ENCODE measurements around the gene CYTH3.
A peak's percentile ranks its signal among the peaks of the same experiment; 100 is the strongest.

CYTH3 gene

GRCh38 chr7:6261699-6262098 lies 10.7 kb downstream of the CYTH3 start:
- Histone ChIP-seq H3K23ac (ENCODE audit: low read depth, low read length, poor library complexity) (no peak overlapping the region), H2BK12ac (ENCODE audit: low read length) (no peak overlapping the region), H3K9ac (ENCODE audit: low read depth, low read length, poor library complexity) (no peak overlapping the region), H3K9me3 (replicated peaks in 1 of 2; ENCODE audit: control insufficient read depth in 2 of 2, insufficient read depth in 1 of 2, low read depth in 1 of 2, low read length in 2 of 2) (no peaks in the 10 kb centered on the region), H3K36me3 (replicated peaks in 1 of 2; ENCODE audit: control insufficient read depth in 2 of 2, insufficient read depth in 2 of 2, low read length in 2 of 2) (no peaks in the 10 kb centered on the region), H3K4me3 (ENCODE audit: low read length in 2 of 2) (no peak overlapping the region), H2BK120ac (ENCODE audit: low read depth, low read length) (no peak overlapping the region), H3K14ac (ENCODE audit: low read length) (no peak overlapping the region), H4K8ac (ENCODE audit: low read depth, low read length) (no peak overlapping the region), H3K4ac (ENCODE audit: low read length) (no peak overlapping the region), H2AFZ (ENCODE audit: low read length) (no peak overlapping the region), H3K4me2 (ENCODE audit: insufficient read depth, low read length, poor library complexity, severe bottlenecking) (no peak overlapping the region), H2AK5ac (ENCODE audit: low read depth, low read length) (no peak overlapping the region), H3K27me3 (ENCODE audit: control insufficient read depth in 3 of 3, insufficient read depth in 3 of 3, low read depth in 1 of 3, low read length in 3 of 3) (no peaks in the 10 kb centered on the region), H3K27ac (replicated peaks; ENCODE audit: low read length) (no peak overlapping the region), H2BK15ac (ENCODE audit: low read length) (no peak overlapping the region), H3K18ac (ENCODE audit: low read length) (no peak overlapping the region), H4K91ac (ENCODE audit: low read depth, low read length, poor library complexity) (no peak overlapping the region), H3K4me1 (ENCODE audit: control insufficient read depth in 2 of 2, insufficient read depth in 1 of 2, low read depth in 1 of 2, low read length in 2 of 2) (no peaks in the 10 kb centered on the region), H3K79me1 (ENCODE audit: low read depth, low read length) (no peaks in the 10 kb centered on the region), H2BK5ac (ENCODE audit: low read length) (no peak overlapping the region)
- WGBS, 2 donors (ENCODE audit: extremely low coverage in 2 of 2, insufficient read length in 2 of 2, insufficient replicate concordance in 1 of 2): no CpG with 5 or more reads among the region's 2 CpGs
- no peak for DNase-seq (ENCODE audit: low spot score)

GRCh38 chr7:6260291-6261187 lies 11.9 kb downstream of the CYTH3 start:
- no peak overlapping the region for H3K27ac ChIP-seq (replicated peaks; ENCODE audit: low read length)

GRCh38 chr7:6259257-6259656 lies 13.2 kb downstream of the CYTH3 start:
- H3K4me2 ChIP-seq (ENCODE audit: insufficient read depth, low read length, poor library complexity, severe bottlenecking): no peak overlapping the region
- no peaks in the 10 kb centered on the region for H3K36me3 ChIP-seq (replicated peaks in 1 of 2; ENCODE audit: control insufficient read depth in 2 of 2, insufficient read depth in 2 of 2, low read length in 2 of 2)
- no peak overlapping the region for H3K23ac ChIP-seq (ENCODE audit: low read depth, low read length, poor library complexity)
- no peak overlapping the region for H4K8ac ChIP-seq (ENCODE audit: low read depth, low read length)
- no peaks in the 10 kb centered on the region for H3K79me1 ChIP-seq (ENCODE audit: low read depth, low read length)
- no peak for DNase-seq (ENCODE audit: low spot score)
- no peak overlapping the region for H3K18ac ChIP-seq (ENCODE audit: low read length)
- no peaks in the 10 kb centered on the region for H3K27me3 ChIP-seq (ENCODE audit: control insufficient read depth in 3 of 3, insufficient read depth in 3 of 3, low read depth in 1 of 3, low read length in 3 of 3)
- no CpG with 5 or more reads among the region's 3 CpGs for WGBS, 2 donors (ENCODE audit: extremely low coverage in 2 of 2, insufficient read length in 2 of 2, insufficient replicate concordance in 1 of 2)
- H3K9me3 ChIP-seq (replicated peaks in 1 of 2; ENCODE audit: control insufficient read depth in 2 of 2, insufficient read depth in 1 of 2, low read depth in 1 of 2, low read length in 2 of 2): no peaks in the 10 kb centered on the region
- no peak overlapping the region for H3K4me3 ChIP-seq (ENCODE audit: low read length in 2 of 2)
- no peak overlapping the region for H3K27ac ChIP-seq (replicated peaks; ENCODE audit: low read length)
- H2BK120ac ChIP-seq (ENCODE audit: low read depth, low read length): no peak overlapping the region
- H2BK5ac ChIP-seq (ENCODE audit: low read length): no peak overlapping the region
- H2AK5ac ChIP-seq (ENCODE audit: low read depth, low read length): no peak overlapping the region
- H2BK12ac ChIP-seq (ENCODE audit: low read length): no peak overlapping the region
- no peak overlapping the region for H2AFZ ChIP-seq (ENCODE audit: low read length)
- no peaks in the 10 kb centered on the region for H3K4me1 ChIP-seq (ENCODE audit: control insufficient read depth in 2 of 2, insufficient read depth in 1 of 2, low read depth in 1 of 2, low read length in 2 of 2)
- no peak overlapping the region for H3K9ac ChIP-seq (ENCODE audit: low read depth, low read length, poor library complexity)
- H2BK15ac ChIP-seq (ENCODE audit: low read length): no peak overlapping the region
- H3K4ac ChIP-seq (ENCODE audit: low read length): no peak overlapping the region
- no peak overlapping the region for H4K91ac ChIP-seq (ENCODE audit: low read depth, low read length, poor library complexity)
- H3K14ac ChIP-seq (ENCODE audit: low read length): no peak overlapping the region

More at GRCh38 chr7:6260291-6261187, 11.9 kb downstream of the CYTH3 start:
- Histone ChIP-seq H3K36me3 (replicated peaks in 1 of 2; ENCODE audit: control insufficient read depth in 2 of 2, insufficient read depth in 2 of 2, low read length in 2 of 2) (no peaks in the 10 kb centered on the region), H2BK5ac (ENCODE audit: low read length) (no peak overlapping the region), H2AK5ac (ENCODE audit: low read depth, low read length) (no peak overlapping the region), H3K4me3 (ENCODE audit: low read length in 2 of 2) (no peak overlapping the region), H4K91ac (ENCODE audit: low read depth, low read length, poor library complexity) (no peak overlapping the region), H3K18ac (ENCODE audit: low read length) (no peak overlapping the region), H4K8ac (ENCODE audit: low read depth, low read length) (no peak overlapping the region), H3K27me3 (ENCODE audit: control insufficient read depth in 3 of 3, insufficient read depth in 3 of 3, low read depth in 1 of 3, low read length in 3 of 3) (no peaks in the 10 kb centered on the region), H3K14ac (ENCODE audit: low read length) (no peak overlapping the region), H3K4ac (ENCODE audit: low read length) (no peak overlapping the region), H3K79me1 (ENCODE audit: low read depth, low read length) (no peaks in the 10 kb centered on the region), H2BK120ac (ENCODE audit: low read depth, low read length) (no peak overlapping the region), H2BK15ac (ENCODE audit: low read length) (no peak overlapping the region), H3K23ac (ENCODE audit: low read depth, low read length, poor library complexity) (no peak overlapping the region), H3K9ac (ENCODE audit: low read depth, low read length, poor library complexity) (peak overlapping the region; percentile 2), H3K9me3 (replicated peaks in 1 of 2; ENCODE audit: control insufficient read depth in 2 of 2, insufficient read depth in 1 of 2, low read depth in 1 of 2, low read length in 2 of 2) (no peaks in the 10 kb centered on the region), H2AFZ (ENCODE audit: low read length) (no peak overlapping the region), H2BK12ac (ENCODE audit: low read length) (no peak overlapping the region), H3K4me2 (ENCODE audit: insufficient read depth, low read length, poor library complexity, severe bottlenecking) (no peak overlapping the region), H3K4me1 (ENCODE audit: control insufficient read depth in 2 of 2, insufficient read depth in 1 of 2, low read depth in 1 of 2, low read length in 2 of 2) (no peaks in the 10 kb centered on the region)
- whole genome bisulfite sequencing, 2 donors (ENCODE audit: extremely low coverage in 2 of 2, insufficient read length in 2 of 2, insufficient replicate concordance in 1 of 2): no CpG with 5 or more reads among the region's 6 CpGs
- no peak for DNase-seq (ENCODE audit: low spot score)

GRCh38 chr7:6258440-6259182 lies 13.8 kb downstream of the CYTH3 start:
- Histone ChIP-seq H3K27ac (replicated peaks; ENCODE audit: low read length) (no peak overlapping the region), H4K91ac (ENCODE audit: low read depth, low read length, poor library complexity) (no peak overlapping the region), H2BK12ac (ENCODE audit: low read length) (no peak overlapping the region), H4K8ac (ENCODE audit: low read depth, low read length) (no peak overlapping the region), H3K4ac (ENCODE audit: low read length) (no peak overlapping the region), H2BK15ac (ENCODE audit: low read length) (no peak overlapping the region), H3K18ac (ENCODE audit: low read length) (no peak overlapping the region), H3K9ac (ENCODE audit: low read depth, low read length, poor library complexity) (no peak overlapping the region), H3K4me3 (ENCODE audit: low read length in 2 of 2) (no peak overlapping the region), H3K14ac (ENCODE audit: low read length) (no peak overlapping the region), H3K23ac (ENCODE audit: low read depth, low read length, poor library complexity) (no peak overlapping the region), H3K4me1 (ENCODE audit: control insufficient read depth in 2 of 2, insufficient read depth in 1 of 2, low read depth in 1 of 2, low read length in 2 of 2) (no peaks in the 10 kb centered on the region), H3K79me1 (ENCODE audit: low read depth, low read length) (no peaks in the 10 kb centered on the region), H2AFZ (ENCODE audit: low read length) (no peak overlapping the region), H3K9me3 (replicated peaks in 1 of 2; ENCODE audit: control insufficient read depth in 2 of 2, insufficient read depth in 1 of 2, low read depth in 1 of 2, low read length in 2 of 2) (no peaks in the 10 kb centered on the region), H2AK5ac (ENCODE audit: low read depth, low read length) (no peak overlapping the region), H2BK5ac (ENCODE audit: low read length) (no peak overlapping the region), H3K36me3 (replicated peaks in 1 of 2; ENCODE audit: control insufficient read depth in 2 of 2, insufficient read depth in 2 of 2, low read length in 2 of 2) (no peaks in the 10 kb centered on the region), H2BK120ac (ENCODE audit: low read depth, low read length) (no peak overlapping the region), H3K27me3 (ENCODE audit: control insufficient read depth in 3 of 3, insufficient read depth in 3 of 3, low read depth in 1 of 3, low read length in 3 of 3) (no peaks in the 10 kb centered on the region), H3K4me2 (ENCODE audit: insufficient read depth, low read length, poor library complexity, severe bottlenecking) (no peak overlapping the region)
- no peak for DNase-seq (ENCODE audit: low spot score)
- no CpG with 5 or more reads among the region's 5 CpGs for WGBS, 2 donors (ENCODE audit: extremely low coverage in 2 of 2, insufficient read length in 2 of 2, insufficient replicate concordance in 1 of 2)
